HEK293 (cell line): ENCODE measurements around the gene FAM228B.
A peak's percentile ranks its signal among the peaks of the same experiment; 100 is the strongest.

Source experiments
- CTCF ChIA-PET: fragments of 350-600 bp; formaldehyde crosslinking; extraction: SDS; loops from one replicate; lab custom pipeline; 2021; ENCODE audit warnings: antibody characterized with exemption; lab: Yijun Ruan, JAX
- POLR2A ChIA-PET: fragments of 300-600 bp; formaldehyde crosslinking; extraction: SDS; loops from one replicate; lab custom pipeline; 2020; ENCODE audit warnings: antibody characterized with exemption, inconsistent platforms; lab: Yijun Ruan, JAX
- H3K27ac ChIP-seq: fragments of 200-500 bp; sonication (Bioruptor generic); 2 replicates; pipeline ENCODE4 v1.5.1; 2014; ENCODE audit warnings: low read depth, low read length, control low read depth, inconsistent platforms; ENCODE audit errors: extremely low read depth
- H3K36me3 ChIP-seq, 2 experiments: fragments of 200-500 bp in 1 of 2; sonication (Bioruptor generic) in 1 of 2; 1 replicate in 1 of 2; 2 replicates in 1 of 2; pipeline ENCODE4 v1.5.1; 2014 to 2017; ENCODE audit warnings: inconsistent platforms in 2 of 2, low read length in 2 of 2; ENCODE audit not compliant: control insufficient read depth in 2 of 2, insufficient read depth in 1 of 2
- H3K4me1 ChIP-seq: fragments of 200-500 bp; sonication (Bioruptor generic); 2 replicates; pipeline ENCODE4 v1.5.1; 2014; ENCODE audit warnings: mild to moderate bottlenecking, low read length, inconsistent platforms; ENCODE audit not compliant: control insufficient read depth, insufficient read depth
- H3K4me3 ChIP-seq: 2 replicates; pipeline ENCODE4 v1.5.1; 2011; ENCODE audit warnings: low read depth, mild to moderate bottlenecking, control low read depth, low read length, moderate library complexity
- H3K9me3 ChIP-seq: fragments of 200-500 bp; sonication (Bioruptor generic); 2 replicates; pipeline ENCODE4 v1.5.1; 2014; ENCODE audit warnings: low read depth, low read length, inconsistent platforms; ENCODE audit not compliant: control insufficient read depth, insufficient read depth
- HOXD13 ChIP-seq: sonication (generic); formaldehyde crosslinking; IDR thresholded peaks from 2 replicates; pipeline ENCODE4 v1.8.0; 2022; ENCODE audit warnings: missing genetic modification reagents, borderline replicate concordance
- KLF16 ChIP-seq: fragments of 450-650 bp; formaldehyde crosslinking; IDR thresholded peaks from 2 replicates; pipeline ENCODE4 v1.5.1; 2017; ENCODE audit warnings: missing biosample characterization, missing genetic modification characterization
- KLF8 ChIP-seq: fragments of 450-650 bp; formaldehyde crosslinking; IDR thresholded peaks from 2 replicates; pipeline ENCODE4 v1.5.1; 2016; ENCODE audit warnings: missing biosample characterization, missing genetic modification characterization
- REPIN1 ChIP-seq: fragments of 450-650 bp; formaldehyde crosslinking; IDR thresholded peaks from 2 replicates; pipeline ENCODE4 v1.5.1; 2017; ENCODE audit warnings: missing biosample characterization, missing genetic modification characterization, low read depth
- SCRT2 ChIP-seq: fragments of 450-650 bp; formaldehyde crosslinking; IDR thresholded peaks from 2 replicates; pipeline ENCODE4 v1.5.1; 2016; ENCODE audit warnings: missing biosample characterization, missing genetic modification characterization
- ZEB2 ChIP-seq: fragments of 450-650 bp; formaldehyde crosslinking; IDR thresholded peaks from 2 replicates; pipeline ENCODE4 v1.5.1; 2016; ENCODE audit warnings: missing biosample characterization, missing genetic modification characterization
- ZNF24 ChIP-seq: fragments of 450-650 bp; formaldehyde crosslinking; IDR thresholded peaks from 2 replicates; pipeline ENCODE4 v1.5.1; 2016; ENCODE audit warnings: missing biosample characterization, missing genetic modification characterization
- ZNF335 ChIP-seq: fragments of 450-650 bp; formaldehyde crosslinking; conservative IDR thresholded peaks from 2 replicates; pipeline ENCODE4 v1.5.1; 2016; ENCODE audit warnings: missing biosample characterization, missing genetic modification characterization
- ZNF394 ChIP-seq: fragments of 450-650 bp; formaldehyde crosslinking; IDR thresholded peaks from 2 replicates; pipeline ENCODE4 v1.5.1; 2016; ENCODE audit warnings: missing biosample characterization, missing genetic modification characterization, mild to moderate bottlenecking, moderate library complexity, borderline replicate concordance
- ZNF416 ChIP-seq: fragments of 450-650 bp; formaldehyde crosslinking; IDR thresholded peaks from 2 replicates; pipeline ENCODE4 v1.5.1; 2016; ENCODE audit warnings: missing biosample characterization, missing genetic modification characterization
- ZNF501 ChIP-seq: fragments of 450-650 bp; formaldehyde crosslinking; IDR thresholded peaks from 2 replicates; pipeline ENCODE4 v1.5.1; 2016; ENCODE audit warnings: missing biosample characterization, missing genetic modification characterization
- ZNF555 ChIP-seq: fragments of 450-650 bp; formaldehyde crosslinking; conservative IDR thresholded peaks from 2 replicates; pipeline ENCODE4 v1.5.1; 2017; ENCODE audit warnings: missing biosample characterization, mild to moderate bottlenecking, missing genetic modification characterization, inconsistent platforms
- ZNF76 ChIP-seq: fragments of 450-650 bp; formaldehyde crosslinking; IDR thresholded peaks from 2 replicates; pipeline ENCODE4; 2016; ENCODE audit warnings: low read depth, missing biosample characterization, missing genetic modification characterization, borderline replicate concordance
- ZNF768 ChIP-seq: fragments of 450-650 bp; formaldehyde crosslinking; IDR thresholded peaks from 2 replicates; pipeline ENCODE4 v1.5.1; 2018; ENCODE audit warnings: missing biosample characterization, mild to moderate bottlenecking, missing genetic modification characterization
- ZNF776 ChIP-seq: fragments of 450-650 bp; formaldehyde crosslinking; IDR thresholded peaks from 2 replicates; pipeline ENCODE4 v1.5.0; 2017; ENCODE audit warnings: missing biosample characterization, missing genetic modification characterization, borderline replicate concordance
- ZSCAN4 ChIP-seq: fragments of 450-650 bp; formaldehyde crosslinking; IDR thresholded peaks from 2 replicates; pipeline ENCODE4 v1.5.1; 2017; ENCODE audit warnings: missing biosample characterization, missing genetic modification characterization
- ZXDB ChIP-seq: fragments of 450-650 bp; formaldehyde crosslinking; IDR thresholded peaks from 2 replicates; pipeline ENCODE4 v1.5.1; 2016; ENCODE audit warnings: missing biosample characterization, missing genetic modification characterization
- TF ChIP-seq, protein P1 (sequence below): fragments of 450-650 bp; IDR thresholded peaks from 2 replicates; pipeline ENCODE4 v1.5.1; 2018; ENCODE audit warnings: missing biosample characterization, missing genetic modification characterization
- TF ChIP-seq, protein P2 (sequence below): fragments of 450-650 bp; formaldehyde crosslinking; IDR thresholded peaks from 2 replicates; pipeline ENCODE4 v1.5.1; 2017; ENCODE audit warnings: missing biosample characterization, missing genetic modification characterization
- TF ChIP-seq, protein P3 (sequence below): fragments of 450-650 bp; formaldehyde crosslinking; IDR thresholded peaks from 2 replicates; pipeline ENCODE4 v1.5.1; 2016; ENCODE audit warnings: missing biosample characterization, missing genetic modification characterization
- TF ChIP-seq, protein P4 (sequence below): fragments of 450-650 bp; formaldehyde crosslinking; IDR thresholded peaks from 2 replicates; pipeline ENCODE4 v1.5.1; 2016; ENCODE audit warnings: missing biosample characterization, missing genetic modification characterization
- TF ChIP-seq, protein P5 (sequence below): sonication (generic); formaldehyde crosslinking; IDR thresholded peaks from 2 replicates; pipeline ENCODE4 v1.8.1; 2022; ENCODE audit warnings: mild to moderate bottlenecking, moderate library complexity, missing genetic modification reagents

Gene FAM228B

GRCh38 chr2:24073816-24074215 lies 49.5 kb upstream of the FAM228B start:
- CTCF ChIA-PET = interaction anchor here (1.1 kb wide), 1 partner anchor 146 kb away, joined by 3 read pairs; no protein-coding TSS in a partner anchor

DNA sequence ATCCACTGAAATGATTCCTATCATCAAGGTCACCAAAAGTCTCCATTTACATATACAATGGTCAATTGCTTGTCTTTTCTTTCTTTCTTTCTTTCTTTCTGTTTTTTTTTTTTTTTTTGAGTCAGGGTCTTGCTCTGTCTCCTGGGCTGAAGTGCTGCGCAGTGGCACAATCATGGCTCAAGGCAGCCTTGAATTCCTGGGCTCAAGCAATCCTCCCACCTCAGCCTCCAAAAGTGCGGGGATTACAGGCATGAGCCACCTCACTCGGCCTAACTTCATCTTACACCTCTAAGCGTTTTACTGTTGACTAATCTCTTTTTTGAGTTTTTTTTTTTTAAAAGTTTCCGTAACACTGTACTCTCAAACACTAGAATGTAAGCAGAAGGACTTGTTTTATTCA lies 48.0 kb upstream of the FAM228B start:
- H3K4me1 ChIP-seq = peaks cover 7% of the 10 kb centered on the region; the same call in 1 of the 2 replicates
- H3K36me3 ChIP-seq = peaks cover 17 to 48% of the 10 kb centered on the region in 2 experiments
- H3K4me3 ChIP-seq = peak overlapping the region; percentile 95
- no peaks in the 10 kb centered on the region for H3K9me3 ChIP-seq
- ChIA-PET CTCF (no interaction called here), POLR2A (no interaction called here)
- TF ChIP-seq, protein P1, sequence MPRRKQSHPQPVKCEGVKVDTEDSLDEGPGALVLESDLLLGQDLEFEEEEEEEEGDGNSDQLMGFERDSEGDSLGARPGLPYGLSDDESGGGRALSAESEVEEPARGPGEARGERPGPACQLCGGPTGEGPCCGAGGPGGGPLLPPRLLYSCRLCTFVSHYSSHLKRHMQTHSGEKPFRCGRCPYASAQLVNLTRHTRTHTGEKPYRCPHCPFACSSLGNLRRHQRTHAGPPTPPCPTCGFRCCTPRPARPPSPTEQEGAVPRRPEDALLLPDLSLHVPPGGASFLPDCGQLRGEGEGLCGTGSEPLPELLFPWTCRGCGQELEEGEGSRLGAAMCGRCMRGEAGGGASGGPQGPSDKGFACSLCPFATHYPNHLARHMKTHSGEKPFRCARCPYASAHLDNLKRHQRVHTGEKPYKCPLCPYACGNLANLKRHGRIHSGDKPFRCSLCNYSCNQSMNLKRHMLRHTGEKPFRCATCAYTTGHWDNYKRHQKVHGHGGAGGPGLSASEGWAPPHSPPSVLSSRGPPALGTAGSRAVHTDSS (tag by site-specific recombination) = no peak
- H3K27ac ChIP-seq = peak overlapping the region; percentile 88

More at GRCh38 chr2:24073816-24074215, 49.5 kb upstream of the FAM228B start:
- no peak for TF ChIP-seq ZNF555 (tag by site-specific recombination)
- no peak for TF ChIP-seq ZEB2 (tag by site-specific recombination)
- no peak for TF ChIP-seq KLF16 (tag by site-specific recombination)
- TF ChIP-seq, protein P2, sequence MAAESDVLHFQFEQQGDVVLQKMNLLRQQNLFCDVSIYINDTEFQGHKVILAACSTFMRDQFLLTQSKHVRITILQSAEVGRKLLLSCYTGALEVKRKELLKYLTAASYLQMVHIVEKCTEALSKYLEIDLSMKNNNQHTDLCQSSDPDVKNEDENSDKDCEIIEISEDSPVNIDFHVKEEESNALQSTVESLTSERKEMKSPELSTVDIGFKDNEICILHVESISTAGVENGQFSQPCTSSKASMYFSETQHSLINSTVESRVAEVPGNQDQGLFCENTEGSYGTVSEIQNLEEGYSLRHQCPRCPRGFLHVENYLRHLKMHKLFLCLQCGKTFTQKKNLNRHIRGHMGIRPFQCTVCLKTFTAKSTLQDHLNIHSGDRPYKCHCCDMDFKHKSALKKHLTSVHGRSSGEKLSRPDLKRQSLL (tag by site-specific recombination) = no peak
- TF ChIP-seq, protein P3, sequence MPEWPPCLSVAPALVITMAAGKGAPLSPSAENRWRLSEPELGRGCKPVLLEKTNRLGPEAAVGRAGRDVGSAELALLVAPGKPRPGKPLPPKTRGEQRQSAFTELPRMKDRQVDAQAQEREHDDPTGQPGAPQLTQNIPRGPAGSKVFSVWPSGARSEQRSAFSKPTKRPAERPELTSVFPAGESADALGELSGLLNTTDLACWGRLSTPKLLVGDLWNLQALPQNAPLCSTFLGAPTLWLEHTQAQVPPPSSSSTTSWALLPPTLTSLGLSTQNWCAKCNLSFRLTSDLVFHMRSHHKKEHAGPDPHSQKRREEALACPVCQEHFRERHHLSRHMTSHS = no peak
- no peak for TF ChIP-seq ZNF24 (tag by site-specific recombination)
- no peak for TF ChIP-seq HOXD13 (CRISPR knock-in tag)
- TF ChIP-seq ZNF776 (tag by site-specific recombination) = no peak
- TF ChIP-seq SCRT2 = no peak
- TF ChIP-seq, protein P4, sequence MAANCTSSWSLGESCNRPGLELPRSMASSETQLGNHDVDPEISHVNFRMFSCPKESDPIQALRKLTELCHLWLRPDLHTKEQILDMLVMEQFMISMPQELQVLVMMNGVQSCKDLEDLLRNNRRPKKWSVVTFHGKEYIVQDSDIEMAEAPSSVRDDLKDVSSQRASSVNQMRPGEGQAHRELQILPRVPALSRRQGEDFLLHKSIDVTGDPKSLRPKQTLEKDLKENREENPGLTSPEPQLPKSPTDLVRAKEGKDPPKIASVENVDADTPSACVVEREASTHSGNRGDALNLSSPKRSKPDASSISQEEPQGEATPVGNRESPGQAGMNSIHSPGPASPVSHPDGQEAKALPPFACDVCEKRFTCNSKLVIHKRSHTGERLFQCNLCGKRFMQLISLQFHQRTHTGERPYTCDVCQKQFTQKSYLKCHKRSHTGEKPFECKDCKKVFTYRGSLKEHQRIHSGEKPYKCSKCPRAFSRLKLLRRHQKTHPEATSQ (tag by site-specific recombination) = no peak
- TF ChIP-seq ZNF768 (tag by site-specific recombination) = no peak
- TF ChIP-seq, all 188 proteins: peak for 0
- POLR2A ChIA-PET = no interaction called here
- H3K4me3 ChIP-seq = no peak overlapping the region
- peaks cover 7% of the 10 kb centered on the region; the same call in 1 of the 2 replicates for H3K4me1 ChIP-seq
- no peak overlapping the region for H3K27ac ChIP-seq
- peaks cover 18 to 50% of the 10 kb centered on the region in 2 experiments for H3K36me3 ChIP-seq
- H3K9me3 ChIP-seq = no peaks in the 10 kb centered on the region

DNA sequence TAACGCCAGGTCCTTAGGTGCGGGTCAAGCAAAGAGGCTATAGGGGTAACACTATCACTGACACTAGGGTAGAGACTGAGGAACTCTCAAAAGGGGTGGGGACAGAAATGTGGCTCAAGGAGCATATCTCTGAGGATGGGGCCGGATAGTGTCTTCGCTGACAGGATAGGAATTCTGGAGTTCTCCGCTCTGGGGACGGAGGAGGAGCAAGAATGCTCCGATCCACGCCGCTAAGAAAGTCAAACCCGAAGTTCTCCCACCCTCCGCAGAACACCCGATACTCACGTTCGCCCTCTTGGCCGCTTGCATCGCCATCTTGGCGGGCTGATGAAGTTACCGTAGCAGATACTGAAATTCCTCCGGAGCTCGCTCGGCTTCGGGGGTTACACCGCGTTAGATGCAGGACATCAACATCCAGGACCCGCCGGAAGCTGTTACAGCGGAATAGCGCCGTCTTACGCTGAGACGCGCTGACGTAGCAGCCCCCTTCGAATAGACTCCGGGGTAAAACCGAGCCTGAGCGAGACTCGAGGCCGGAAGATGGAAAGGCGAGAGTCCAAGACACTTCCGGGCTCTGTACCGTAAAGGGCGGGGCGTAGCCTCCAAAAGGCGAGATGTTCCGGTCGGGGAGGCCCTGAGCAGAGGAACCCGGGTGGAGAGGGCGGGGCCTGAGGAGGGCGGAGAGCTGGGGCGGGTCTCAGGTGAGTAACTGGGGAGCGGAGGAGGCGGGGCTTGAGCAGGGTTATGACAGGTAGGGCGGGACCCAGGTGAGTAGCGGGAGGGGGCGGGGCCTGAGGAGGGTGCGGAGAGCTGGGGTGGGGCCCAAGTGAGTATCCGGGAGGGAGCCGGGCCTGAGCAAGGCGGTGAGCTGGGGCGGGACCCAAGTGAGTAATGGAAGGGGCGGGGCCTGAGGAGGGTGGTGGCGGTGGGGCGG lies 47.1 kb upstream of the FAM228B start, which contains the start of gene SF3B6:
SF3B6 (minus strand) TSS at position 412 of the 934 bp plus-strand sequence; CDS start at position 315, 97 bp downstream.
- H3K9me3 ChIP-seq = no peaks in the 10 kb centered on the region
- peaks cover 7% of the 10 kb centered on the region; the same call in 1 of the 2 replicates for H3K4me1 ChIP-seq
- ChIA-PET POLR2A (interaction anchor here (0.5 to 2.3 kb wide), 24 partner anchors 8 to 1300 kb away, joined by 3 to 41 read pairs (median 4); partner anchors contain the start of genes ATAD2B, FAM228B, ITSN2 and TP53I3), CTCF (interaction anchor here (0.7 to 1.0 kb wide), 5 partner anchors 15 to 306 kb away, joined by 3 to 4 read pairs (median 4); partner anchors contain the start of gene ATAD2B)
- peak within 1 kb of the TSS; percentile 88 for H3K27ac ChIP-seq
- peaks cover 17 to 52% of the 10 kb centered on the region in 2 experiments for H3K36me3 ChIP-seq
- peak within 1 kb of the TSS; percentile 95 for H3K4me3 ChIP-seq
- TF ChIP-seq ZNF335 = peak; percentile 30
- TF ChIP-seq ZSCAN4 = peak; percentile 47; the same call in 1 of the 2 replicates
- TF ChIP-seq REPIN1 = 0 out of 2 replicates have a peak, but pooled peaks have one; percentile 52
- TF ChIP-seq, protein P5, sequence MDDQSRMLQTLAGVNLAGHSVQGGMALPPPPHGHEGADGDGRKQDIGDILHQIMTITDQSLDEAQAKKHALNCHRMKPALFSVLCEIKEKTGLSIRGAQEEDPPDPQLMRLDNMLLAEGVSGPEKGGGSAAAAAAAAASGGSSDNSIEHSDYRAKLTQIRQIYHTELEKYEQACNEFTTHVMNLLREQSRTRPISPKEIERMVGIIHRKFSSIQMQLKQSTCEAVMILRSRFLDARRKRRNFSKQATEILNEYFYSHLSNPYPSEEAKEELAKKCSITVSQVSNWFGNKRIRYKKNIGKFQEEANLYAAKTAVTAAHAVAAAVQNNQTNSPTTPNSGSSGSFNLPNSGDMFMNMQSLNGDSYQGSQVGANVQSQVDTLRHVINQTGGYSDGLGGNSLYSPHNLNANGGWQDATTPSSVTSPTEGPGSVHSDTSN = peak; percentile 90; the same call in 1 of the 2 replicates
- TF ChIP-seq ZNF76 (tag by site-specific recombination) = 0 out of 2 replicates have a peak, but pooled peaks have one; percentile 43
- peak; percentile 95 for TF ChIP-seq KLF8 (tag by site-specific recombination)
- peak; percentile 95 for TF ChIP-seq ZXDB (tag by site-specific recombination)
- peak; percentile 61 for TF ChIP-seq ZNF394 (tag by site-specific recombination)
- no peak for TF ChIP-seq ZNF416 (tag by site-specific recombination)
- peak; percentile 85 for TF ChIP-seq ZNF501 (tag by site-specific recombination)
